Psoas muscle (tissue), 8 donors: ENCODE results near the gene GLI1. TPM values are rescaled to one million over a fixed set of nuclear protein-coding genes. Genes with fewer than 3 reads are reported as not detected.

ENCODE experiments used
- ATAC-seq, 4 donors: fragments of 200-7000 bp; cut with Tn5 transposase; one replicate each; pipeline ENCODE4 v1.9.1; 2020; ENCODE audit warnings: moderate library complexity in 3 of 4, mild to moderate bottlenecking in 2 of 4
- DNase-seq, 2 donors: peaks; one replicate each; pipeline ENCODE4 v3.0.0-alpha.2; 2020
- H3K27ac ChIP-seq: fragments of 200-600 bp; one replicate; pipeline ENCODE4 v1.8.0; 2022
- H3K27me3 ChIP-seq, 3 donors: fragments of 200-600 bp in 1 of 3; one replicate each; pipeline versions ENCODE4 v1.6.1 to v1.8.0; 2013 to 2022; ENCODE audit warnings: low read length in 2 of 3, mild to moderate bottlenecking in 2 of 3, moderate library complexity in 1 of 3; ENCODE audit not compliant: insufficient read depth in 3 of 3
- H3K36me3 ChIP-seq, 2 donors: fragments of 200-600 bp in 1 of 2; one replicate each; pipeline versions ENCODE4 v1.6.1 to v1.8.0; 2013 to 2022; ENCODE audit warnings: low read depth in 1 of 2, mild to moderate bottlenecking in 1 of 2, moderate library complexity in 1 of 2; ENCODE audit not compliant: insufficient read depth in 1 of 2
- H3K4me1 ChIP-seq: fragments of 200-600 bp; one replicate; pipeline ENCODE4 v1.8.0; 2022
- H3K4me3 ChIP-seq: fragments of 200-600 bp; one replicate; pipeline ENCODE4 v1.8.0; 2022; ENCODE audit warnings: mild to moderate bottlenecking
- H3K9me3 ChIP-seq: fragments of 200-600 bp; one replicate; pipeline ENCODE4 v1.8.0; 2022
- WGBS, 3 donors: extraction: QIAGEN DNeasy Blood & Tissue Kit; methylation state at CpG; one replicate each; pipeline versions ENCODE4 v1.1.6 to v1.1.7; 2013; 5-methylcytosine and 5-hydroxymethylcytosine counted together
- intact Hi-C, 2 donors: fragments of 100-400 bp; cut with DNase I; formaldehyde crosslinking; loops; one replicate each; pipeline versions ENCODE4 v1.11.0 to v1.14.2; 2022
- polyA plus RNA-seq, 3 donors: library from polyadenylated mRNA; stranded (reverse); fragments of 200-250 nt; gene quantifications; one replicate each; pipeline ENCODE4 v1.2.3, GENCODE V29; 2013
- total RNA-seq, 4 donors: library from RNA; stranded (reverse); fragmentation: NEBNext Ultra II Directional in 2 of 4; extraction: Animal tissue kit (Norgen Biotek cat#: 25700) in 2 of 4; gene quantifications; one replicate each; pipeline versions ENCODE4 v1.2.1 to v1.2.4, GENCODE V29; 2021 to 2023
- TF ChIP-seq, protein P1 (sequence below): fragments of 200-600 bp; IDR thresholded peaks from one replicate; pipeline ENCODE4 v1.8.0; 2022; ENCODE audit warnings: antibody characterized with exemption
- donor health status: healthy with polysubstance abuse.
- donor health status: DM: no; HTN: no; CAD: no; lungs with moderate emphysema.
- donor health status: Bipolar disorder and iron deficiency.
- donor health status: healthy.
- donor health status: DM: yes; HTN: yes; CAD: no.
- donor health status: DM: no; HTN: no; CAD: no.
- donor health status: DM: no; HTN: no; CAD: no.
- donor health status: DM: yes; HTN: yes; CAD: no.

The GLI1 gene
- total and polyA plus RNA-seq, 7 donors = 0.07 to 0.86 (median 0.29) TPM; not detected in 1

DNA sequence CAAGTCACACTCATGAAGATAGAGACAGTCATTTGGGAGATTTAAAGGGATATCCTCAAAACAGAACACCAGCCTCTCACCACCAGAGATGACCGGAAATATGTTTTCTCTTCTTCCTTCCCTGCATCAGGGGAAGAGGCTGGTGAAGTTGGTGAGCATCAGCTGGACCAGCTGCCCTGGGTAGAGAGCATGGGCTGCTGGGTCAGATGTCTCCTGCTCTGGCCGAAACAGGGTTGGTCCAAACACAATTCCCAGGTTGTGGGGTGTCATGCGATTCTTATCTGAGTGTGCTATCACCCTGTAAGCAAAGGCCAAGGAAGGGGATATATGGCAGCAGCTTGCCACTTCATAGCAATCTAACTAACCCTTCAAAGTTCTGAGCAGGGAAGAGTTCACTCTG is 12.8 kb downstream of the GLI1 start:
- intact Hi-C loops = no loop called here
- 83 to 93% (median 84%) methylated on average over 3 of the region's 3 CpGs for WGBS, 3 donors
- no peak for ATAC-seq

GRCh38 chr12:57473392-57473791 is 13.8 kb downstream of the GLI1 start:
- Histone ChIP-seq H3K4me1 (peaks cover 13% of the 10 kb centered on the region), H3K36me3 (no peaks in the 10 kb centered on the region), H3K4me3 (no peak overlapping the region), H3K27ac (no peak overlapping the region), H3K9me3 (no peaks in the 10 kb centered on the region), H3K27me3 (peaks cover 0 to 64% (median 15%) of the 10 kb centered on the region in 3 donors)
- ATAC-seq = no peak
- WGBS, 3 donors = 38 to 45% (median 39%) methylated on average over 3 of the region's 3 CpGs
- TF ChIP-seq, protein P1, sequence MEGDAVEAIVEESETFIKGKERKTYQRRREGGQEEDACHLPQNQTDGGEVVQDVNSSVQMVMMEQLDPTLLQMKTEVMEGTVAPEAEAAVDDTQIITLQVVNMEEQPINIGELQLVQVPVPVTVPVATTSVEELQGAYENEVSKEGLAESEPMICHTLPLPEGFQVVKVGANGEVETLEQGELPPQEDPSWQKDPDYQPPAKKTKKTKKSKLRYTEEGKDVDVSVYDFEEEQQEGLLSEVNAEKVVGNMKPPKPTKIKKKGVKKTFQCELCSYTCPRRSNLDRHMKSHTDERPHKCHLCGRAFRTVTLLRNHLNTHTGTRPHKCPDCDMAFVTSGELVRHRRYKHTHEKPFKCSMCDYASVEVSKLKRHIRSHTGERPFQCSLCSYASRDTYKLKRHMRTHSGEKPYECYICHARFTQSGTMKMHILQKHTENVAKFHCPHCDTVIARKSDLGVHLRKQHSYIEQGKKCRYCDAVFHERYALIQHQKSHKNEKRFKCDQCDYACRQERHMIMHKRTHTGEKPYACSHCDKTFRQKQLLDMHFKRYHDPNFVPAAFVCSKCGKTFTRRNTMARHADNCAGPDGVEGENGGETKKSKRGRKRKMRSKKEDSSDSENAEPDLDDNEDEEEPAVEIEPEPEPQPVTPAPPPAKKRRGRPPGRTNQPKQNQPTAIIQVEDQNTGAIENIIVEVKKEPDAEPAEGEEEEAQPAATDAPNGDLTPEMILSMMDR = no peak
- intact Hi-C loops = no loop called here
- no peak for DNase-seq

More for the DNA sequence above, 12.8 kb downstream of the GLI1 start:
- TF ChIP-seq, protein P1 = no peak
- Histone ChIP-seq H3K4me3 (no peak overlapping the region), H3K27ac (no peak overlapping the region), H3K4me1 (peaks cover 13% of the 10 kb centered on the region), H3K36me3 (no peaks in the 10 kb centered on the region), H3K27me3 (peaks cover 0 to 58% (median 11%) of the 10 kb centered on the region in 3 donors), H3K9me3 (no peaks in the 10 kb centered on the region)
- DNase-seq = no peak

GRCh38 chr12:57473886-57474285 is 14.3 kb downstream of the GLI1 start:
- TF ChIP-seq, protein P1 = no peak
- intact Hi-C loops = no loop called here
- H3K27ac ChIP-seq = no peak overlapping the region
- 80 to 91% (median 84%) methylated on average over 5 of the region's 5 CpGs for WGBS, 3 donors
- ATAC-seq (no peak), DNase-seq (no peak)
- no peak overlapping the region for H3K4me3 ChIP-seq
- H3K9me3 ChIP-seq = no peaks in the 10 kb centered on the region
- H3K4me1 ChIP-seq = peaks cover 13% of the 10 kb centered on the region
- H3K27me3 ChIP-seq = peaks cover 0 to 64% (median 17%) of the 10 kb centered on the region in 3 donors
- no peaks in the 10 kb centered on the region for H3K36me3 ChIP-seq

DNA sequence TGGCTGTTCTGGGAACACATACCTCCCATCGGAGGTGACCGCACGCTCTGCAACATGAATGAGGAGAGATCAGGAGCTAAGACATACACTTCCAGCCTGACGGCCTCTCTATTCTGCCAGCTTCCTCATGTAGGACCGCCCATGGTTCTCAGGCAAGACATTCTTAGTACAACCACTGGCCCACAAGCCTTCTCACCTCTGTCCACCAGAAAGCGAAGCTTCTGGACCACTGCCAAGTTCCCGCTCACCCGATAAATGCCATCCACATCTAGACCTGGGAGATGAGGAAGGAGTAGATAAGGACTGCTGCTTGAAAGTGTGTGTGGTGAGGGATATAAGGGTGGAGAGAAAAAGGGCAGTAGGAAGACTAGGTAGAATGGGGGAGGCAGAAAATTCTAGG is 14.8 kb downstream of the GLI1 start:
- H3K4me3 ChIP-seq = no peak overlapping the region
- no peak overlapping the region for H3K27ac ChIP-seq
- TF ChIP-seq, protein P1 = no peak
- 83 to 84% (median 84%) methylated on average over 8 of the region's 8 CpGs for WGBS, 3 donors
- H3K4me1 ChIP-seq = peaks cover 13% of the 10 kb centered on the region
- intact Hi-C loops = no loop called here
- ATAC-seq (no peak), DNase-seq (no peak)
- H3K27me3 ChIP-seq = peaks cover 0 to 64% (median 18%) of the 10 kb centered on the region in 3 donors
- H3K9me3 ChIP-seq = no peaks in the 10 kb centered on the region
- no peaks in the 10 kb centered on the region for H3K36me3 ChIP-seq

GRCh38 chr12:57474862-57475261 is 15.3 kb downstream of the GLI1 start:
- WGBS, 3 donors = 51 to 66% (median 55%) methylated on average over 7 of the region's 7 CpGs
- H3K27ac ChIP-seq = no peak overlapping the region
- ATAC-seq = no peak
- no peak for DNase-seq
- TF ChIP-seq, protein P1 = no peak
- H3K4me3 ChIP-seq = peak overlapping the region; percentile 64
- peaks cover 0 to 64% (median 18%) of the 10 kb centered on the region in 3 donors for H3K27me3 ChIP-seq
- no peaks in the 10 kb centered on the region for H3K9me3 ChIP-seq
- intact Hi-C loops = no loop called here
- peaks cover 13% of the 10 kb centered on the region for H3K4me1 ChIP-seq
- no peaks in the 10 kb centered on the region for H3K36me3 ChIP-seq
